Hematopoietic multipotent progenitor cell treated with erythropoietin and hydrocortisone succinate and interleukin-3 and kit ligand, for 4 days (in vitro differentiated cells): ENCODE data around the gene CTTN.
"Not testable (repeated sequence)": the region's sequence is repeated elsewhere in the genome, so short reads cannot be mapped to it uniquely, and the experiment has no call there.

Experiments used
- DNase-seq: peaks from one replicate; pipeline ENCODE4 v3.0.0-alpha.2; 2015

CTTN gene

GRCh38 chr11:70429724-70430521 lies 31.6 kb downstream of the CTTN start:
- no peak for DNase-seq

GRCh38 chr11:70430671-70431574 lies 32.6 kb downstream of the CTTN start:
- DNase-seq = no peak

- DNase-seq = no peak
Measured at GRCh38 chr11:70431611-70432010, 33.3 kb downstream of the CTTN start.

GRCh38 chr11:70432065-70432464 lies 33.7 kb downstream of the CTTN start:
- peak; percentile 80 for DNase-seq

- no peak for DNase-seq
Measured at GRCh38 chr11:70432580-70432979, 34.3 kb downstream of the CTTN start.

- no peak for DNase-seq
Measured at GRCh38 chr11:70433038-70433437, 34.7 kb downstream of the CTTN start.

GRCh38 chr11:70433526-70433925 lies 35.2 kb downstream of the CTTN start:
- no peak for DNase-seq

- no peak for DNase-seq
Measured at GRCh38 chr11:70433966-70434812, 35.9 kb downstream of the CTTN start.

GRCh38 chr11:70434813-70435278 lies 36.5 kb downstream of the CTTN start:
- DNase-seq = no peak

- no peak for DNase-seq
Measured at GRCh38 chr11:70435361-70435760, 37.0 kb downstream of the CTTN start.

GRCh38 chr11:70435765-70436500 lies 37.6 kb downstream of the CTTN start:
- no peak for DNase-seq

- DNase-seq = no peak
Measured at GRCh38 chr11:70436501-70436860, 38.2 kb downstream of the CTTN start.

GRCh38 chr11:70437111-70437784 lies 38.9 kb downstream of the CTTN start:
- no peak for DNase-seq

- DNase-seq = no peak
Measured at GRCh38 chr11:70440206-70440605, 41.9 kb downstream of the CTTN start.

GRCh38 chr11:70443773-70444030 lies 45.4 kb downstream of the CTTN start:
- DNase-seq = no peak

GRCh38 chr11:70445091-70445490 lies 46.8 kb downstream of the CTTN start:
- DNase-seq = no peak

GRCh38 chr11:70445605-70446004 lies 47.3 kb downstream of the CTTN start:
- DNase-seq = no peak

- no peak for DNase-seq
Measured at GRCh38 chr11:70448983-70449567, 50.7 kb downstream of the CTTN start.

- no peak for DNase-seq
Measured at GRCh38 chr11:70454197-70454767, 56.0 kb downstream of the CTTN start.

- not testable (repeated sequence) for DNase-seq
Measured at GRCh38 chr11:70454811-70455210, 56.5 kb downstream of the CTTN start.

- no peak for DNase-seq
Measured at GRCh38 chr11:70455354-70455753, 57.0 kb downstream of the CTTN start.
